GM18861 (cell line): ENCODE measurements around the gene ALDH3B2.
"Not testable (repeated sequence)": the region's sequence is repeated elsewhere in the genome, so short reads cannot be mapped to it uniquely, and the experiment has no call there.

ENCODE experiments used
- ATAC-seq: cut with Tn5 transposase; IDR thresholded peaks from one replicate; pipeline ENCODE4 v1.9.1; 2021; ENCODE audit not compliant: unreplicated experiment

The ALDH3B2 gene

GRCh38 chr11:67644472-67645418 is 29.7 kb downstream of the ALDH3B2 start:
- no peak for ATAC-seq

GRCh38 chr11:67644042-67644441 is 30.4 kb downstream of the ALDH3B2 start:
- ATAC-seq, result no peak

- no peak for ATAC-seq
Measured at GRCh38 chr11:67642173-67643120, 32.0 kb downstream of the ALDH3B2 start.

GRCh38 chr11:67641338-67642172 is 32.9 kb downstream of the ALDH3B2 start:
- ATAC-seq, result no peak

- ATAC-seq, result no peak
Measured at GRCh38 chr11:67640758-67641337, 33.6 kb downstream of the ALDH3B2 start.

- no peak for ATAC-seq
Measured at GRCh38 chr11:67640021-67640757, 34.2 kb downstream of the ALDH3B2 start.

- no peak for ATAC-seq
Measured at GRCh38 chr11:67639438-67639859, 35.0 kb downstream of the ALDH3B2 start, which contains the start of gene TBX10. TBX10 (minus strand) TSS chr11:67639763; CDS start chr11:67639472, 291 bp downstream.

GRCh38 chr11:67638535-67639437 is 35.6 kb downstream of the ALDH3B2 start:
- no peak for ATAC-seq

GRCh38 chr11:67637441-67637840 is 37.0 kb downstream of the ALDH3B2 start:
- ATAC-seq, result not testable (repeated sequence)

- ATAC-seq, result no peak
Measured at GRCh38 chr11:67636962-67637361, 37.5 kb downstream of the ALDH3B2 start.

GRCh38 chr11:67635231-67635521 is 39.2 kb downstream of the ALDH3B2 start:
- no peak for ATAC-seq

- no peak for ATAC-seq
Measured at GRCh38 chr11:67634366-67635230, 39.8 kb downstream of the ALDH3B2 start.

- ATAC-seq, result no peak
Measured at GRCh38 chr11:67633758-67634365, 40.6 kb downstream of the ALDH3B2 start.

GRCh38 chr11:67632982-67633755 is 41.3 kb downstream of the ALDH3B2 start:
- no peak for ATAC-seq

- ATAC-seq, result no peak
Measured at GRCh38 chr11:67632175-67632981, 42.0 kb downstream of the ALDH3B2 start.

- no peak for ATAC-seq
Measured at GRCh38 chr11:67631853-67632174, 42.6 kb downstream of the ALDH3B2 start.
